Smooth muscle cell (in vitro differentiated cells): ENCODE measurements around the gene ZNF384. TPM values are rescaled to one million over a fixed set of nuclear protein-coding genes. Genes with fewer than 3 reads are reported as not detected.

Experiments used
- DNase-seq: peaks from one replicate; lab custom pipeline; 2025; ENCODE audit not compliant: unreplicated experiment; lab: John Stamatoyannopoulos, UW
- H2AFZ ChIP-seq: fragments of 200-600 bp; sonication (generic); 2 replicates; pipeline ENCODE4 v1.6.0; 2016; ENCODE audit warnings: antibody characterized with exemption, low read depth, mild to moderate bottlenecking
- H3F3A ChIP-seq: fragments of 200-600 bp; sonication (generic); 2 replicates; pipeline ENCODE4 v1.6.0; 2017; ENCODE audit warnings: antibody characterized with exemption, low read depth
- H3K27ac ChIP-seq: fragments of 200-600 bp; sonication (generic); 2 replicates; pipeline ENCODE4 v1.5.1; 2016; ENCODE audit warnings: low read depth, mild to moderate bottlenecking
- H3K27me3 ChIP-seq: fragments of 200-600 bp; sonication (generic); 2 replicates; pipeline ENCODE4 v1.6.1; 2016; ENCODE audit warnings: low read depth, mild to moderate bottlenecking
- H3K36me3 ChIP-seq: fragments of 200-600 bp; sonication (generic); 2 replicates; pipeline ENCODE4 v1.5.1; 2016; ENCODE audit warnings: low read depth
- H3K4me1 ChIP-seq: fragments of 200-600 bp; sonication (generic); 2 replicates; pipeline ENCODE4 v1.5.1; 2016; ENCODE audit warnings: low read depth
- H3K4me2 ChIP-seq: fragments of 200-600 bp; sonication (generic); 2 replicates; pipeline ENCODE4 v1.6.0; 2016; ENCODE audit warnings: mild to moderate bottlenecking
- H3K4me3 ChIP-seq: fragments of 200-600 bp; sonication (generic); 2 replicates; pipeline ENCODE4 v1.5.1; 2016; ENCODE audit warnings: mild to moderate bottlenecking
- H3K79me2 ChIP-seq: fragments of 200-600 bp; sonication (generic); 2 replicates; pipeline ENCODE4 v1.6.0; 2016; ENCODE audit warnings: low read depth, mild to moderate bottlenecking
- H3K9ac ChIP-seq: fragments of 200-600 bp; sonication (generic); 2 replicates; pipeline ENCODE4 v1.6.0; 2016; ENCODE audit warnings: low read depth
- H3K9me3 ChIP-seq: fragments of 200-600 bp; sonication (generic); replicated peaks from 2 replicates; pipeline ENCODE4 v1.5.1; 2016; ENCODE audit warnings: low read depth
- H4K20me1 ChIP-seq: fragments of 200-600 bp; sonication (generic); 2 replicates; pipeline ENCODE4 v1.6.0; 2016; ENCODE audit warnings: low read depth
- CTCF ChIP-seq: fragments of 200-600 bp; sonication (generic); IDR thresholded peaks from 2 replicates; pipeline ENCODE4 v1.5.1; 2017; ENCODE audit warnings: borderline replicate concordance, mild to moderate bottlenecking, antibody characterized with exemption; ENCODE audit not compliant: insufficient read depth, poor library complexity, severe bottlenecking
- WGBS: methylation state at CpG from one replicate; pipeline ENCODE4 v1.1.7; 2016; ENCODE audit warnings: low lambda C conversion rate; 5-methylcytosine and 5-hydroxymethylcytosine counted together
- polyA plus RNA-seq: library from polyadenylated mRNA; unstranded; fragments of >200 nt; fragmentation: Nextera tagmentation; extraction: Ambion mirVana; gene quantifications from 2 replicates; pipeline ENCODE4 v1.2.1, GENCODE V29; 2016
- total RNA-seq: library from RNA; depleted of rRNA; stranded (reverse); fragments of >200 nt; gene quantifications from 2 replicates; pipeline ENCODE4 v1.2.3, GENCODE V29; 2014

ZNF384 gene
- total and polyA plus RNA-seq, 2 experiments from 2014 or later, result 31.0 to 36.1 TPM

- 95% methylated on average over 18 of the region's 18 CpGs for WGBS
- Histone ChIP-seq H3K27ac (no peak overlapping the region), H3F3A (peaks cover 7% of the 10 kb centered on the region), H4K20me1 (peaks cover 15% of the 10 kb centered on the region), H3K9me3 (no peaks in the 10 kb centered on the region), H3K36me3 (peaks cover 39% of the 10 kb centered on the region), H3K4me3 (no peak overlapping the region), H2AFZ (no peak overlapping the region), H3K9ac (no peak overlapping the region), H3K4me2 (no peak overlapping the region), H3K27me3 (no peaks in the 10 kb centered on the region), H3K4me1 (no peaks in the 10 kb centered on the region), H3K79me2 (peaks cover 11% of the 10 kb centered on the region)
- no peak for DNase-seq
- TF ChIP-seq CTCF, result no peak
Observed at GRCh38 chr12:6672143-6672542, 17.0 kb downstream of the ZNF384 start.

GRCh38 chr12:6667559-6668210, 21.5 kb downstream of the ZNF384 start:
- peaks cover 29% of the 10 kb centered on the region for H3F3A ChIP-seq
- no peak overlapping the region for H3K9ac ChIP-seq
- no peaks in the 10 kb centered on the region for H3K79me2 ChIP-seq
- TF ChIP-seq CTCF, result no peak
- 93% methylated on average over 8 of the region's 8 CpGs for WGBS
- no peaks in the 10 kb centered on the region for H3K9me3 ChIP-seq
- no peak overlapping the region for H2AFZ ChIP-seq
- H3K27ac ChIP-seq, result no peak overlapping the region
- H3K4me2 ChIP-seq, result no peak overlapping the region
- DNase-seq, result no peak
- no peaks in the 10 kb centered on the region for H4K20me1 ChIP-seq
- H3K36me3 ChIP-seq, result peaks cover 18% of the 10 kb centered on the region
- H3K27me3 ChIP-seq, result no peaks in the 10 kb centered on the region
- peaks cover 3% of the 10 kb centered on the region for H3K4me1 ChIP-seq
- H3K4me3 ChIP-seq, result no peak overlapping the region

GRCh38 chr12:6666211-6666610, 23.0 kb downstream of the ZNF384 start:
- no peak overlapping the region for H3K4me3 ChIP-seq
- peaks cover 11% of the 10 kb centered on the region for H3K4me1 ChIP-seq
- no peak overlapping the region for H3K9ac ChIP-seq
- H4K20me1 ChIP-seq, result no peaks in the 10 kb centered on the region
- no peaks in the 10 kb centered on the region for H3K27me3 ChIP-seq
- no peak for DNase-seq
- TF ChIP-seq CTCF, result no peak
- peaks cover 14% of the 10 kb centered on the region for H3K36me3 ChIP-seq
- peaks cover 29% of the 10 kb centered on the region for H3F3A ChIP-seq
- H3K79me2 ChIP-seq, result peaks cover 14% of the 10 kb centered on the region
- no peak overlapping the region for H3K4me2 ChIP-seq
- no peak overlapping the region for H2AFZ ChIP-seq
- 98% methylated on average over 2 of the region's 2 CpGs for WGBS
- no peak overlapping the region for H3K27ac ChIP-seq
- no peaks in the 10 kb centered on the region for H3K9me3 ChIP-seq

- WGBS, result 83% methylated on average over 2 of the region's 2 CpGs
- no peak overlapping the region for H3K27ac ChIP-seq
- H3K79me2 ChIP-seq, result peaks cover 22% of the 10 kb centered on the region
- H4K20me1 ChIP-seq, result no peaks in the 10 kb centered on the region
- peaks cover 8% of the 10 kb centered on the region for H3K36me3 ChIP-seq
- H2AFZ ChIP-seq, result no peak overlapping the region
- no peaks in the 10 kb centered on the region for H3K27me3 ChIP-seq
- H3K9me3 ChIP-seq, result no peaks in the 10 kb centered on the region
- peaks cover 11% of the 10 kb centered on the region for H3K4me1 ChIP-seq
- TF ChIP-seq CTCF, result no peak
- no peak overlapping the region for H3K9ac ChIP-seq
- DNase-seq, result no peak
- no peak overlapping the region for H3K4me3 ChIP-seq
- H3F3A ChIP-seq, result peaks cover 29% of the 10 kb centered on the region
- no peak overlapping the region for H3K4me2 ChIP-seq
Observed at GRCh38 chr12:6664902-6665301, 24.3 kb downstream of the ZNF384 start.
